Mononuclear cell (primary cell): Measurements from ENCODE around the gene NRG2. TPM values are rescaled to one million over a fixed set of nuclear protein-coding genes. Genes with fewer than 3 reads are reported as not detected.

Source experiments
- H3K27me3 ChIP-seq: 2 replicates; pipeline ENCODE4 v1.6.0; 2011; ENCODE audit warnings: low read length, control low read depth; ENCODE audit not compliant: insufficient read depth
- H3K4me1 ChIP-seq: 2 replicates; pipeline ENCODE4 v1.5.1; 2011; ENCODE audit warnings: mild to moderate bottlenecking, low read length, control low read depth; ENCODE audit not compliant: insufficient read depth
- H3K4me3 ChIP-seq: 2 replicates; pipeline ENCODE4 v1.5.1; 2011; ENCODE audit warnings: mild to moderate bottlenecking, low read length, moderate library complexity
- H3K9me3 ChIP-seq: 2 replicates; pipeline ENCODE4 v1.5.1; 2011; ENCODE audit warnings: low read depth, mild to moderate bottlenecking, control low read depth, low read length
- total RNA-seq: library from RNA; depleted of rRNA; stranded (reverse); fragments of >200 nt; gene quantifications from one replicate; pipeline ENCODE4 v1.2.3, GENCODE V29; 2012

NRG2 gene
- total RNA-seq, 1 donor, result 0.10 TPM

GRCh38 chr5:139979518-139979917, 63.6 kb downstream of the NRG2 start:
- Histone ChIP-seq H3K4me1 (no peaks in the 10 kb centered on the region), H3K27me3 (peaks cover 18% of the 10 kb centered on the region), H3K9me3 (no peaks in the 10 kb centered on the region), H3K4me3 (no peak overlapping the region)

- H3K9me3 ChIP-seq, result no peaks in the 10 kb centered on the region
- H3K4me3 ChIP-seq, result no peak overlapping the region
- no peaks in the 10 kb centered on the region for H3K4me1 ChIP-seq
Observed at GRCh38 chr5:139976703-139977102, 66.4 kb downstream of the NRG2 start.

GRCh38 chr5:139975942-139976341, 67.2 kb downstream of the NRG2 start:
- Histone ChIP-seq H3K4me1 (no peaks in the 10 kb centered on the region), H3K4me3 (no peak overlapping the region), H3K27me3 (peaks cover 19% of the 10 kb centered on the region), H3K9me3 (no peaks in the 10 kb centered on the region)

More at GRCh38 chr5:139976703-139977102, 66.4 kb downstream of the NRG2 start:
- H3K27me3 ChIP-seq, result peaks cover 12% of the 10 kb centered on the region

GRCh38 chr5:139975306-139975705, 67.8 kb downstream of the NRG2 start:
- peaks cover 23% of the 10 kb centered on the region for H3K27me3 ChIP-seq
- no peaks in the 10 kb centered on the region for H3K9me3 ChIP-seq
- no peaks in the 10 kb centered on the region for H3K4me1 ChIP-seq
- H3K4me3 ChIP-seq, result no peak overlapping the region

GRCh38 chr5:139974661-139975060, 68.4 kb downstream of the NRG2 start:
- Histone ChIP-seq H3K27me3 (peaks cover 27% of the 10 kb centered on the region), H3K9me3 (no peaks in the 10 kb centered on the region), H3K4me1 (no peaks in the 10 kb centered on the region), H3K4me3 (no peak overlapping the region)

- H3K9me3 ChIP-seq, result no peaks in the 10 kb centered on the region
Observed at GRCh38 chr5:139971202-139971725, 71.8 kb downstream of the NRG2 start.

DNA sequence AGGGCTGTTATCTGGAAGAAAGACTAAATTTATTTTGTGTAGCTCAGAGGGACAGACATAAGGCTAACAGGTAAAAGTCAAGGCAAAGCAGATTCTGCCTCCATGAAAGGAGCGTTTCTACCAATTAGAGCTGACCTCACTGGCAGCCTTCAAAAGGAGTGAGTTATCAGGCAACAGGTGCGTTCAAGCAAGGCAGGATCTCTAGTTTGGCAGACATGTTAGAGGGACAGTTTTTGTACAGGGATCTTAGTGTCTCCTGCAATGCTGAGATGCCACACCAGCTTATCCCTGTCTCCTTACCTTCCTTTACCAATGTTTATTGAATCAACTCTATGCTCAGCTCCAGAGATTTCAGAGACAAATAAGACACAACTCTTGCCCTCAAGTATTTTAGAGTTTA, 73.8 kb downstream of the NRG2 start:
- Histone ChIP-seq H3K27me3 (peaks cover 19% of the 10 kb centered on the region), H3K4me3 (no peak overlapping the region)

More at GRCh38 chr5:139971202-139971725, 71.8 kb downstream of the NRG2 start:
- Histone ChIP-seq H3K27me3 (peaks cover 22% of the 10 kb centered on the region), H3K4me3 (no peak overlapping the region), H3K4me1 (no peaks in the 10 kb centered on the region)

DNA sequence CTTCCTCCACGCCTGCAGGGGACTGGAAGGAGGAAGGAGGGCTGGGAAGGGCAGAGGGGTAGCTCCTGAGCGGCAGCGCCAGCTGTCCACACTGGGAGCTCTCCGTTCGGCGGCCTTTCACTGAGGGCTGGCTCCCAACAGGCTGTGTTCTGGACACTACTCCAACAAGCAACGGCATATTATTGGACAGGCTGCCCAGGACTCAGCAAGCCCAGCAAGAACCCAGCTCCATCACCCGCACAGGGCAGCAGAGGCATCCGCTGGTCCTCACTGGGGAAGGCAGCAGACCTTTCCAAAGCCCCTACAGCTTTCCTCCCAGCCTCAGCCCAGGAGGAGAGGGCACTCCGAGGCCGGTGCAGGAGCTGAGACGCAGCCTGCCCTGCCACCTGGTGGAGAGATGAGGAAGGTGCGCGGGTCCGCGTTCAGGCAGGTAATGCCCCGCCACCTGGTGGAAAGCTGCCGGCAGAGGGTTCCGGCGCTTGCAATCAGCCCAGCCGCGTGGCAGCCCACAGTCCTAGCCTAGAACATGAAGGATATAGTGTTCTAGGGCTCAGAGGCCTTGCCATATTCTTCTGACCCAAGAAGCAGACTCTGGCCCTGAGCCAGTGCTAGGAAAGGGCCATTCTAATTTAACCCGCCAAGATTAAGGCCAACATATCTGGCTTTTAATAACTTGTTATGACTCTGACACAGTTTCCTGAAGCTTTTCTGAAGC, 74.4 kb downstream of the NRG2 start:
- Histone ChIP-seq H3K4me3 (no peak overlapping the region), H3K4me1 (no peaks in the 10 kb centered on the region), H3K9me3 (no peaks in the 10 kb centered on the region), H3K27me3 (peaks cover 19% of the 10 kb centered on the region)

More for the DNA sequence above, 73.8 kb downstream of the NRG2 start:
- Histone ChIP-seq H3K4me1 (no peaks in the 10 kb centered on the region), H3K9me3 (no peaks in the 10 kb centered on the region)

DNA sequence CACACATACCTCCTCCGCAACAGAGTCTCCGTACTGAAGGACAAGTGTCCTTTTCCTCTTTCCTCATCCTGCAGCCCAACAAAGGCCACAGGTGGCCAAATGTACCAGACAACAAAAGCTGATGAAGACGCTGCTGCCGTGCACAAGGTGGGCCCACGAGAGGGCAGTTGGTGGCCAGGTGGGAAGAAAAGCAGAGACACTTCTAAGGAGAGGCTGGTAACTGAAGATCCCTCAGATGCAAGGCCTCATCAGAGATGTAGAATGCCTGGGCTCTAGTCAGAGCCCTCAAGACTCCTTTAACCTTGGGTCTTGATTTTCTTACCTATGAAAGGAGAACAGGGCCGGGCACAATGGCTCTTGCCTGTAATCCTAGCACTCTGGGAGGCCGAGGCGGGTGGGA, 75.7 kb downstream of the NRG2 start:
- Histone ChIP-seq H3K4me3 (no peak overlapping the region), H3K9me3 (no peaks in the 10 kb centered on the region), H3K4me1 (no peaks in the 10 kb centered on the region), H3K27me3 (peaks cover 19% of the 10 kb centered on the region)

GRCh38 chr5:139966856-139967255, 76.2 kb downstream of the NRG2 start:
- H3K27me3 ChIP-seq, result peaks cover 19% of the 10 kb centered on the region
- H3K4me3 ChIP-seq, result no peak overlapping the region

GRCh38 chr5:139964994-139965565, 78.0 kb downstream of the NRG2 start:
- H3K4me3 ChIP-seq, result no peak overlapping the region
- no peaks in the 10 kb centered on the region for H3K9me3 ChIP-seq
- H3K4me1 ChIP-seq, result no peaks in the 10 kb centered on the region
- peaks cover 5% of the 10 kb centered on the region for H3K27me3 ChIP-seq

More at GRCh38 chr5:139966856-139967255, 76.2 kb downstream of the NRG2 start:
- no peaks in the 10 kb centered on the region for H3K9me3 ChIP-seq
- no peaks in the 10 kb centered on the region for H3K4me1 ChIP-seq

GRCh38 chr5:139964266-139964993, 78.7 kb downstream of the NRG2 start:
- no peaks in the 10 kb centered on the region for H3K9me3 ChIP-seq
- H3K4me3 ChIP-seq, result no peak overlapping the region
- H3K27me3 ChIP-seq, result peaks cover 2% of the 10 kb centered on the region
- no peaks in the 10 kb centered on the region for H3K4me1 ChIP-seq

DNA sequence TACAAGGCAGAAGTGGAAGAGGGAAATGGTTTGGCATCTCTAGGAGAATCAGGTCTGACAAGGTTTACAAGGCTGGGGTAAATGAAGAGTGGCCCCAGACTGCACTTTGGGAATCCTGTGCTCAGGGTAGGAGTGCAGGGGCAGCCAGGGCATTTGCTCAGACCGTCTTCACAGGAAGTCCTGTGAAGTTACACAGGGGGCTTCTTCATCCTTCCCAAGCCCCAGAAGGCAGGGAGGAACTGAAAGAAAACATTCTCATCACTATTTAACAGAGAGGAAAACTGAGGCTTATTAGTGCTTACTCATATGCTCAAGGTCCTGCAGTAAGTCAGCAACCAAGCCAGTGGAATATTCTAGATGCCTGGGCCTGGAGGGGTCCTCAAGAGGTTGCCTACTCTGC, 80.7 kb downstream of the NRG2 start:
- Histone ChIP-seq H3K27me3 (no peaks in the 10 kb centered on the region), H3K4me1 (no peaks in the 10 kb centered on the region), H3K4me3 (no peak overlapping the region), H3K9me3 (no peaks in the 10 kb centered on the region)

GRCh38 chr5:139961435-139962157, 81.5 kb downstream of the NRG2 start:
- no peaks in the 10 kb centered on the region for H3K4me1 ChIP-seq
- no peak overlapping the region for H3K4me3 ChIP-seq
- H3K27me3 ChIP-seq, result no peaks in the 10 kb centered on the region
- no peaks in the 10 kb centered on the region for H3K9me3 ChIP-seq
